NB4 (cell line): ENCODE data around the gene CLIC1.

Source experiments
- DNase-seq: peaks from one replicate; pipeline ENCODE4 v3.0.0; 2010; ENCODE audit warnings: low read depth
- H3K4me3 ChIP-seq: one replicate; pipeline ENCODE4 v1.5.1; 2011; ENCODE audit warnings: mild to moderate bottlenecking, low read depth, low read length, moderate library complexity
- MYC ChIP-seq: IDR thresholded peaks from 2 replicates; pipeline ENCODE4 v1.6.1; 2011; ENCODE audit warnings: low read depth, low read length
- POLR2A ChIP-seq: IDR thresholded peaks from 2 replicates; pipeline ENCODE4 v1.6.1; 2011; ENCODE audit warnings: mild to moderate bottlenecking; ENCODE audit not compliant: insufficient read length; ENCODE audit errors: extremely low read depth
- TF ChIP-seq, protein P1 (sequence below): IDR thresholded peaks from one replicate; pipeline ENCODE4 v1.5.1; 2012; ENCODE audit warnings: low read depth, low read length
- TF ChIP-seq, protein P2 (sequence below): IDR thresholded peaks from 2 replicates; pipeline ENCODE4 v1.6.1; 2011; ENCODE audit warnings: low read depth, low read length

Gene CLIC1

DNA sequence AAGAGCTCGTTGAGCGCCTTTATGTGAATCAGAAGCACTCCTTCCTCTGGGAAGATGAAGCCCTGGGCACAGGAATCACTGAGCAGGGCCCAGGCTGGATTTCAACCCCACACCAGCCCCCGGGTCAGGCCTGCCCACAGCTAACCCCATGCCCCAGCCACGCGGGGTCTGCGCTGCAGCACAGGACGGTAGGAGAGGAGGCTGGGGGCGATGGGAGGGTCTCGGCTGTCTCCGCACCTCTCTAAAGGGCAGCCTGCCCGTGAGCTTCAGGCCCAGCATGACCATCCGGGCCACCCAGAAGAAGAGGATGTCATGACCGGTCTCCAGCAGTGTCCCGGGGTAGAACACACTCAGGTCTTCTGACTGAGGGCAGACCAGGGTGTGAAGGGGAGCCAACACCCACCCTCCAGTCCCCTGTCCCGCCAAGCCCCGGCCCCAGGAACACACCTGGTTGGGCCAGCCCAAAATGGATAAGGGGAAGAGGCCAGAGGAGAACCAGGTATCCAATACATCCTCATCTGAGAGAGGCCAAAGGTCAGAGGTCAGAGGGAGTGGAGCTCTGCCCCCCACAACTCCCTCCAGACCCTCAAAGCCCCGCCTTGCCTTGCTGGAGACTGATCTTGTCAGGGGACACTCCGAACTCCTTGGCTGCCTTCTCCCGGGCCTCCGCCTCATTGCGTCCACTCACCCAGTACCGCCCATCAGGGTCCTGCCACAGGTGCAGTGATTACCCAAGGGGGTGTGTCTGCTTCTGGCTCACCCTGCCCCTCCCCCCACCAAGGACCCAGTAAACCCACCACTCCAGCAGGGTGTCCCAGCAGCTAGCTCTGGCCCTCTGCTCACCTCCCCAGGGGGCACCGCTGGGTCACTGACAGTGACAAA lies 45.2 kb upstream of the CLIC1 start:
- H3K4me3 ChIP-seq: no peak overlapping the region
- TF ChIP-seq MYC (no peak), POLR2A (no peak)
- TF ChIP-seq, protein P1, sequence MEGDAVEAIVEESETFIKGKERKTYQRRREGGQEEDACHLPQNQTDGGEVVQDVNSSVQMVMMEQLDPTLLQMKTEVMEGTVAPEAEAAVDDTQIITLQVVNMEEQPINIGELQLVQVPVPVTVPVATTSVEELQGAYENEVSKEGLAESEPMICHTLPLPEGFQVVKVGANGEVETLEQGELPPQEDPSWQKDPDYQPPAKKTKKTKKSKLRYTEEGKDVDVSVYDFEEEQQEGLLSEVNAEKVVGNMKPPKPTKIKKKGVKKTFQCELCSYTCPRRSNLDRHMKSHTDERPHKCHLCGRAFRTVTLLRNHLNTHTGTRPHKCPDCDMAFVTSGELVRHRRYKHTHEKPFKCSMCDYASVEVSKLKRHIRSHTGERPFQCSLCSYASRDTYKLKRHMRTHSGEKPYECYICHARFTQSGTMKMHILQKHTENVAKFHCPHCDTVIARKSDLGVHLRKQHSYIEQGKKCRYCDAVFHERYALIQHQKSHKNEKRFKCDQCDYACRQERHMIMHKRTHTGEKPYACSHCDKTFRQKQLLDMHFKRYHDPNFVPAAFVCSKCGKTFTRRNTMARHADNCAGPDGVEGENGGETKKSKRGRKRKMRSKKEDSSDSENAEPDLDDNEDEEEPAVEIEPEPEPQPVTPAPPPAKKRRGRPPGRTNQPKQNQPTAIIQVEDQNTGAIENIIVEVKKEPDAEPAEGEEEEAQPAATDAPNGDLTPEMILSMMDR: no peak
- TF ChIP-seq, protein P2, sequence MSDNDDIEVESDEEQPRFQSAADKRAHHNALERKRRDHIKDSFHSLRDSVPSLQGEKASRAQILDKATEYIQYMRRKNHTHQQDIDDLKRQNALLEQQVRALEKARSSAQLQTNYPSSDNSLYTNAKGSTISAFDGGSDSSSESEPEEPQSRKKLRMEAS: no peak
- no peak for DNase-seq

DNA sequence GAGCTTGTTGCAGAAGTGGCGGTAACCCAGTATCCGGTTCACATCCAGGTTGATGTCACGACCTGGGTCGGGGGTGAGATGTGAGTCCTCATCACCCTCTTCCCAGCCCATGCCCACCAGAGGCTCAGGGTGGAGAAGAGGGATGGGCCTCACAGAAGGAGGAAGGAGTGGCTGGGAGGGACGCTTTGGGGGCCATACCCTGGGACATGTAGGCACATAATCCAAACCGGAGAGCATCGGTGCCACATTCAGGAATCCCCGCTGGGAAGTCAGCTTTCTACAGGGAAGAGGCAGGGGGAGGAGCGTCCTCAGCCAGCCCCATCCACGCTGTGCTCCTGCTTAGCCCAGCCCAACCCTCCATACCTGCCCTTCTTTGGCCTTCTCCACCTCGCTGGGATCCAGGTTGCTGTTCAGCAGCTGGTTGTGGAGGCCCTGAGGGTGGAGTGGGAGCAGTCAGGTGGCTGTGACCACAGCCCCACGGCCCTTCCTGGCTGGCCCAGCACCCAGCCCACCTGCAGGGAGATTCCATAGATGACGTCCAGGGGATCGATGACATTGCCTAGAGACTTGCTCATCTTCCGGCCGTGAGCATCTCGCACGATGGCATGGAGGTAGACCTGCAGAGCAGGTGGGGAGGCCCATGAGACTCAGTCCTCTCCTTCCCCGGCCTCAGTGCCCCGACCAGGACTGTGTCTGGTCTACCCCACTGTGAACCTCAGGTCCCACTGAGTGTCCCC lies 44.3 kb upstream of the CLIC1 start:
- DNase-seq: no peak
- no peak overlapping the region for H3K4me3 ChIP-seq
- TF ChIP-seq POLR2A: no peak
- TF ChIP-seq, protein P2: no peak

DNA sequence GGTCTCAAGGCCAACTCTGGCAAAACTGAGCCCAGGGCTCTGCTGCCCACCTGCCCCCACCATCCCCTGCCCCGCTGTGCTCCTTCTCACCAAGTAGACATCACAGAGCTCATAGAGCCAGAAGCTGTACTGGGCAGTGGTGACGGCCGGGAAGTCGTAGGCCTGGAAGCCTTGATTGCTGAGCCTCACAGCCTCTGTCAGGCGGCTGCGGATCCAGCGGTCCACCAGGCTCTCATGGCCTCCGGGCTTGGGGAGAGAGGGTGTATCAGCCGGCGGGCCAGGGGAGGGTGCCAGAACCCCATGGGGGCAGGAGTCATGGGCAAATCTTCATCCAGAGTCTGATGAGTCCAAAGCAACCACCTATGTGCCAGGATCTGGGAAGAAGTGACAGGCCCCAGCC lies 43.6 kb upstream of the CLIC1 start:
- H3K4me3 ChIP-seq: no peak overlapping the region
- TF ChIP-seq POLR2A (no peak), MYC (no peak)
- TF ChIP-seq, protein P2: no peak
- TF ChIP-seq, protein P1: no peak
- DNase-seq: no peak

DNA sequence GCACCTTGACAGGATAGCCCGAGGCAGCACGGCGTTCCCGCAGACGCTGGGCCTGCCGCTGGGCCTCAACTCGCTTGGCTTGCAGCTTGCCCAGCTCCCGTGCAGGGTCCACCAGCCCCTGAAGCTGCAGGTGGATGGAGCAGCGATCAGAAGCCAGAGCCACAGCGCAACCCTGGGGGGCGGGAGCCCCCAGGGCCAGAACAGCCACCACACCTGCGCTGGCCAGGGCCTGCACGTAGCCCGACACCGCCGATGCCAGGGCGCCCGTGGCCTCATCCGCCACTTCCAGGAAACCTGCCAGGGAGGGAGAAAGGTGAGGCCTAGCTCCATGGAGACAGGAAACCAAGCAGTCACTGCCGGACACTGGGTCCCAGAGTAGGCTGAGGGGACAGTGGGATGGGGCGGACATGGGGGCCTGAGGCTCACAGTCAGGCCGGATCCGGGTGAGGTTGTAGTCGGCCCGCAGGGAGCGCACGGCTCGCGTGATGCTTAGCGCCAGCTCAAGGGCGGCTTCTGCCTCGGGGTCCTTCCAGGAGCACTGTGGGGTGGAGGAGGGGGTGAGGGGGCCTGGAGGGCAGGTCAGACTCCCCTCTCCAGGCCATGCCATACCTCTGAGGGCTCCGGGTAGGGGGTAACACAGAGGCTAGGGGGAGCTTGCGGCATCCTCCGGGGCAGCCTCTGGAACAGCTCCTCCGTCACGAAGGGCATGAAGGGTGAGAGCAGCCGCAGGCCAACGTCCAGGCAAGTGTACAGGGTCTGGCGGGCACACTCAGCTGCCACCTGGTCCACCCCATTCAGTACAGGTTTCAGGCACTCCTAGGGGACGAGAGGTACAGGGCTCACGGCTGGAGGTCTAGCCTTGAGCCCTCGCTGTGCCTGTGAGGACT lies 42.9 kb upstream of the CLIC1 start:
- TF ChIP-seq, protein P1: no peak
- no peak for TF ChIP-seq POLR2A
- TF ChIP-seq MYC: no peak
- TF ChIP-seq, protein P2: no peak
- DNase-seq: no peak
- H3K4me3 ChIP-seq: no peak overlapping the region

DNA sequence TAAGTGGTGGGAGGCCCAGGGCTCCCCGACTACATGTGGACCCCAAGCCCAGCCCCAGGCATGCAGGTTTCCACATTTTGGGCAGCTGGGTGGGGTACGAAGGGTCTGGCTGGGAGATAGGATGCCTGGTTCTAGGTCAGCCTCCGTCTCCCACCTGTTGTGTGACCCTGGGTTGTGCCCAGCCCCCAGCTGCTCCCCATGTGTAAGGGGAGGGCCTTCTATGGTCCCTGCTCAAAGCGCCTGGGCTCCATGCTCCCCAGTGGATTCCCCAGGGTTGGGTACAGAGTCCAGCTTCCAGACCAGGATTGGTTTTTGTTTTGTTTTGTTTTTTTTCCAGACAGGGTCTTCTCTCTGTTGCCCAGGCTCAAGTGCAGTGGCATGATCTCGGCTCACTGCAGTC lies 41.9 kb upstream of the CLIC1 start:
- H3K4me3 ChIP-seq: no peak overlapping the region
- no peak for DNase-seq
- TF ChIP-seq POLR2A: no peak
- TF ChIP-seq MYC: no peak

DNA sequence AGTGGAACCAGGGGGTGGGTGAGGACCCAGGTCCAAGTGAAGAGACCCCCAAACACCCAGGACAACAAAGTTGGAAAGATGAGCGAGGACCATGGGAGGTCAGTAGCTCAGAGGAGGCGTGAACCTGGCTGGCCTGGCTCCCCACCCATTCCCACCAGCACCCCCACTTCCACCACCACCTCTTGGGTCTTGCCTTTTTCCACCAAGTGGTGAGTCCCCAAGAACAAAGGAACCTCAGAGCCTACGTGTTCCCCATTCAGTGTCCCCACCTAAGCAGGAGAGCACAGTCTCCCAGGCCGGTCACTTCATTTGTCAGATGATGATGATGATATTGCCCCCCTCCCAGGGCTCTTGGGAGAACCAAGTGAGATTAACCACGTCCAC lies 41.3 kb upstream of the CLIC1 start:
- no peak overlapping the region for H3K4me3 ChIP-seq
- no peak for DNase-seq
- no peak for TF ChIP-seq POLR2A
- no peak for TF ChIP-seq MYC
- TF ChIP-seq, protein P2: no peak
- TF ChIP-seq, protein P1: no peak
